Measurements from ENCODE around the gene TFAP2A.

TFAP2A gene

DNA sequence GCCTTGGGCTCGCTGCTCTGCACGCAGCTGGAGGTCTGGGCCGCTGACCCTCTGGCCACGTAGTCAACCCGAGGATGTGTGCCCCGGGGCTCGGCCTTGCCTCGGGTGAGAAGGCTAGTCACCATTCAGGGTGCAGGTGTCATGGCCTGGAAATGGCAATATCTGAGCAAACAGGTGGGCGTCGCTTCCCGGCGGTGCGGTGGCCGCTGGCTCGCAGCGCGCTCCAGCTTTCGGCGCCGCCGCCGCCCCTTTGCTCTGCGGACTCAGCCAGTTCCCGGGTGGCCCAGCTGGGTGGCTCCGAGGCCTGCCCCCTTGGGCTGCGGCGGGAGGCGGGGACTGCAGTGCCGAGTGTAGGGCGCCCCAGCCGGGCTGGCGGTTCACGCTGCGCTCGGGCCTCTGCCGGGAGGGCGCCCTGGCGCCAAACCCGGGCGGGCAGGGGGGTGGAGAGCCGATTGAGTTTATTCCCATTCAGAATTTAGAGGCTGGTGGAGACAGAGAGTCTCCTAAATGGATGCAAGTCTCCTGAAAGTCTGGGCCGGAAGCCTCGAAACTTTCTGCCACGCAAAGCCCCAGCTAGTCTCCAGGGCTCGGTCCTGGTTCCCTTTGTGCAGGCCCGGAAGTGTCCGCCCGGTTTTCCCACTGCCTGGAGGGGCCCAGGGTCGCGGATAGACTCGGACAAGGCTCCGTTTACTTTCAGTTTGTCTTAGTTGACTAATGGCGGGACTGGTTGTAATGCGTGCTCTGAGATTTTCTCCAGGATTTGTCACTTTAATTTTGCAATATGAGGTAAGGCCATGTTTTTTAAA is 11.3 kb upstream of the TFAP2A start:
- no peak for DNase-seq

DNA sequence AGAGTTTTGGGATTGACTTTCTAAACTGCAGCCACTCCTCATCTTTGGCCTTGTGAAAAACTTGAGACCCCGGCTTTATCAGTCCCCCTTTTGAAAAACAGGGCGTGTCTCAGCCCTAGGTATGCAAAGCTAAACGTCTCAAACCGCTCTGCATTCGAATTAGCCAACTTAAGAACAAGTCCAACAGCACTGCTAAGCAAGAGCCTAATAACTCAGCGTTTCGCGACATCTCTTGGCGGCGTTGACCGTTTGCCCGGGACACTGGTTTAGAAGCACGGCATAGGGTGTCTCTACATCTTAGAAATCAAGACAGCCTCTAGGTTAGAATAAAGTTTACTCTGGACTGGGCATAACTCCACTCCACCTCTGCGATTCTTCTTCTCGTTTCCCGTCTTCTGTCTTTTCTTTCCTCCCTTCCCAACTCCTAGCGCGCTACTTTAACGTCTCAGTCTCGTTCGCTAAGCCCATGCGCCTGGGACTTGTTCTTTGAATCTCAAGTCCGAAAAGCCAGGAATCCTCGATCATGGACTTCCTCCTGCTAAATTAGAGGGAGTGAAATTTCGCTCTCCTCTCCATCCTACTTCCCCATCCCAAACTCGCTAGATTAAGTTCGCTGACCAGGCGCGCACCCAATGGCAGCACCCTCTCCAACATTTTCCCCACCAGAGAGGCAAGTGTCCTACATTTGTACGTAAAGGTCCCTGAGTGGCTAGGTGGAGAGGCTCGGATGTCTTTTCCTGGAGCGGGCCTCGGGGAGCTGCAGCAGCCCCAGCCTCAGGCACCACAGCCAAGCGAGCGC is 10.5 kb upstream of the TFAP2A start:
- DNase-seq, result no peak

DNA sequence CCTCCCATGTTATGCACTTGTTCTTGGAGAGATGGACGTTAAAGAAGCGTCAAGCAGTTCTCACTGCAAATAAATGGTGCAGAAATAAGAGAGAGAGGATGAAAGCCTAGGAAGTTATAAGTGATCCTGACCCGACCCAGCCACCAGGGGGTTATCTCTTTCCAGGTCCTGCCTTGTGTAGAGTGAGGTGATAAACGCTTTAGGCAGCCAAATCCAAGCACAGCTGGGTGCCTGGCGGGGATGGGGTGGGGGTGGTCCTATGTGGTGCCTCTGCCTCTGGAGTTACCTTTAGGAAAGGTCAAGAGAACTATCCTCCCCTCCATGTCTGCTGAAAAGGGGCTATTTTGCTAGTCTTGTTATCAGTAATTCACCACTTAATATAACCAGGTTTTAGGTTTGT is 9.2 kb upstream of the TFAP2A start:
- no peak for DNase-seq

GRCh38 chr6:10422737-10423034 is 7.8 kb upstream of the TFAP2A start:
- DNase-seq, result no peak

GRCh38 chr6:10421921-10422736 is 7.3 kb upstream of the TFAP2A start:
- no peak for DNase-seq

DNA sequence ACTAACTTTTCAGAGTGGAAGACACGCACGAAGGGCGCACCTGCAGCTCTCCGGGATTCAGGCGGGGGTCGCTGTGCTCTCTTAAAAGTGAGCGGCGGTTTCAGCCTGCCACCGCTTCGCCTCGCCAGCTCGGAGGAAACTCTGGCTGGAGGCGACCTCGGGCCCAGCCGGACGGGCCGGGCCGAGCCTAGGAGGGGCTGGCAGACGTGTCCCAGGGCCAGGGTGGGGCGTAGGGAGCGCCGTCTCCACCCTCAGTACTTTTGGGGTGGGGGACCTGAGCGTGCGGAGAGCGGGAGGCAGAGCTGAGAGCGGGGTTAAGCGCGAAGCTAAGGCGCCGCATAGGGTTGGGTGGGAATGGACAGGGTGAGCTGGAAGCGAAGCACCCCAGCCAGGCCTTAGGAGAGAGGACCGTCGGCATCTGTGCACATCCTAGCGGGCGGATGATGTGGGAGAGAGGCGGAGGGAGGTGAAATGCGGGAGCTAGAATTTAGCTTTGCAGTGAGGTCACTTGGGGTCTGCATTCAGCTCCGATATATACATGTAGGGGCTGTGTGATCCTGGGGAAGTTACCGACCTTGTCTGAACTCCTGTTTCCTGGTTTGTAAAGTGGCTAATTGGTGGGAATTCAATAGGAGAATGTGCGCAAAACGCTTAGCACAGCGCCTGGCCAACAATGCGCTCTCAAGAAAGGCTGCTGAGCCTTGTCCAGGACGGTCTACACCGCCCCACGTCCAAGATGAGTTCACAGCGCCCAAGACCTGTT is 6.5 kb upstream of the TFAP2A start:
- no peak for DNase-seq

DNA sequence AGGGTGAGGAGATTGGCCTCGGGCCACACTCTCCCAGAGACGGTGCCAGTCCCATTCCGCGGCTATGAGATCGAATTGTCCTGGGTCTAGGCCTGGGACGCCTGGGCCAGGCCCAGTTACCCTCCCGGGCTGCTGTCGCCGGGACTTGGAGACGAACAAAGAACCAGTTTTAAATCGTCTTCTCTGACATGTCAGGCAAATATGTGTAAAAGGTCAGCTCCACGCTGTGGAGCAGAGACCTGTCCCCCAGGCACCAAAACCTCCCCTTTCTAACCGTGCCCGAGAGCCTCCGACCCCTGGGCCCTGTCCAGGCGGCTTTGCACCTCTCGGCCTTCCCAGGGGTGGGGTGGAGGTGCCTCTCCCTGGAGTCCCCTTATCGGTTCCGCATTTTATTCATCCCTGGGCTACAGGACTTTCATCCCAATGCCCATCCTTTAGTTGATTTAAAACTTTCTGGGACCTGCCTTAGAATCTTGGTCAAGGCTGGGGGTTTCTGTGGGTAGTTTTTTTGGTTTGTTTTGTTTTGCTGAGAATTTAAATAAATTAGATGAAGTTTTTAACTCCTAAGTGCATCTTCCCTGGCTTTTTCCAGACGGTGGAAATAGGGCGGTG is 5.8 kb upstream of the TFAP2A start:
- no peak for DNase-seq

- DNase-seq, result no peak
These were observed 5.1 kb upstream of the TFAP2A start for GRCh38 chr6:10419749-10420545.

GRCh38 chr6:10418862-10419748 is 4.2 kb upstream of the TFAP2A start:
- DNase-seq, result no peak

DNA sequence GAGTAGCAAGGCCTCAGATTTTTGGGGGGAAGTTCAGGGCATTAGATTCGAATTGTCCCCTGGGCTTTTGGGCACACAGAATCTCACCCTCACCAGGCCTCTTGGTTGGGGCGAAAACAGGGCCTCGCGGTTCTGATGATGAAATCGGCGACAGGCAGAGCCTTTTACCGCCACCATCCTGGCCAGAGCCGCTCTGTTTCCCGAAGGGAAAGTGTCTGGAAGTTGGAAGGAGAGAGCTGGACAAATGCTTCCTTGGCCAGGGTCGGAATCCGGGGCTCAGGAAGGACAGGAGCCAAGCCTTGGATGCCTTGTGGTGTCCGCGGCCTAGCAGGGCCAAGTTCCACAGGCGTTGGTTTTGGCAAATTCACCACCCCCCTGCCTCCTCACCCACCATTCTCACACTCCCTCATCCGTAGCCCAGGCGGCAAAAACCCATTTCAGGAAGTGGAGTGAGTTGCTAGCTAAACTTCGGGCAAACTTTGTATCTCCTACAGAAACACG is 3.5 kb upstream of the TFAP2A start:
- no peak for DNase-seq

DNA sequence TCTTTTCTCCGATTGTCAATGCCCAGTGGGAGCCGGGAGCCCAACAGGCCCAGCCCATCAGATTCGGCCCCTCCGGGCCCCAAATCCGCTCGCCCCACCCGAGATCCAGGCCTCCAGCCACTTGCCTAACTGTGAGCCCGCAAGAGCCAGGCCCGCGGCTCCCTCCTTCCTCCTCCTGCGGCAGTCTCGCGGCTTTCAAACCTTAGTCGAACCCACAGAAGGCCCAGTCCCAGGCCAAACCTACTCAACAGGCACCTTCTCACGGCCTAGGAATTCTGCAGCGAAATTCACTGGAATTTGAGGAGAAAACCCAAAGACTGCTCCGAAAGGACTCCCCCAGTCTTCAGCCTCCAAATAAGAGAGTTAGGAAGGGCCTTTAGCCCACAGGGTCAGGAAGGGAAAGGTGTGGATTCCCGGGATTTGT is 2.8 kb upstream of the TFAP2A start:
- DNase-seq, result no peak

- DNase-seq, result no peak
These were observed 2.2 kb upstream of the TFAP2A start for GRCh38 chr6:10416863-10417641.

DNA sequence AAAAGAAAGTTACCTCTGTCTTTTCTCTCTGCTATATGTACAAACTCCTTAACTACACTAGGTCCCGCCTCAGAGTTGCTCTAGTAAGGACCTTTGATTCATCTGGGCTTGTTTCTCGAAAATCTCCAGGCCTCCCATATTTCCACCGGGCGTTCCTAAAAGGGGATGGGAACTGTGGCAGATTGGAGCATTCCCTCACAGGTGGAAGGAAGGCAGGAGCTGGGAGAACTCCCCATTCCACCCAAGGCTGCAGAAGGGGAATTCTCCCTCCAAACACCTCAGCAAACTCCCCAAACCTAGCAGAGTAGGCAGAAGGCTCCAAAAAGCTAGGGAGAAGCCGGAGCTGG is 1.6 kb upstream of the TFAP2A start:
- DNase-seq, result no peak

GRCh38 chr6:10415617-10416480 is 975 bp upstream of the TFAP2A start:
- DNase-seq, result no peak

DNA sequence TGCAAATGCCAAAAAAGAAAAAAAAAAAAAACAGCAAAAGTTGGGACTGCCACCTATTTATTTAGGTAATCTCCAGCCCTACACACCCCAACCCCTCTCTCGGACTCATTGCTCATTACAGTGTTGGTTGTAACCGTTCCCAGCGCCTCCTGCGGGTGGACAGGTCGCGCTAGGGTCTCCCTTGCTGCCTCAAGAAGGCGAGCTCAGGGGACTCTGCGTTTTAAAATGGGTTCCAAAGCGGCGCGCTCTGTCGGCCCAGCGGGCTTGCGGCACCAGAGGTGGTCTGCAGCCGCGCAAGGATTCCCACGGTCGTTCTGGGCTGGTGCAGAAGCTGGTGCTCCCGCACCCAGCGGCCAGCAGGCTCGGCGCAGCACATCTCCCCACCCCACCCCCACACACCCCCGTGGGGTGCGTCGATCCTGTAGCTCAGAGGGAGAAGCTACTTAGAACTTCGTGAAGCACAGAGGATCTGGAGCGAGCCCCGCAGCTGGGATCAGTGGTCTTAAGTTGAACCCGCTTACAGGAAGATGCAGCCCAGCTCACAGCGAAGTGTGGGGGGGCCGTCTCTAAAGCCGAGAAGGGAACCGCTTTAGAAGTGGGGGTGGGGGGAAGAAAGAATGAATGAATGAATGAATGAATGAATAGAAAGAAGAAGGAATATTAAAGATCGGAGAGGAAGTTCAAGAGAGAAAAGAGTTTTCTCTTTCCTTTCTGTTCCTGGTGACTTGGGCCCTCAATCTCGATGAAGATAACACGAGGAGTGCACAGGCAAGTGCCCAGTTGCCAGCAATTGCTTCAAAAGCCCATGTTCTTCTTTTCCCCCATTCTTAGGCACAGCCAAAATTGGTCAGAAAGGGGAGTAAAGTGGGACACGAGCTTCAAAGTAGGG is 780 bp downstream of the TFAP2A start:
- DNase-seq, result no peak

GRCh38 chr6:10413262-10413849 is 1.5 kb downstream of the TFAP2A start:
- no peak for DNase-seq

All from left hindlimb (tissue), 1 donor.